Uterus (tissue), 4 donors: Measurements from ENCODE around the gene AMACR. TPM values are rescaled to one million over a fixed set of nuclear protein-coding genes. Genes with fewer than 3 reads are reported as not detected.

ENCODE experiments used
- DNase-seq, 2 donors: peaks; one replicate each; pipeline ENCODE4 v3.0.0-alpha.2; 2019 to 2020
- H3K27ac ChIP-seq, 2 donors: fragments of 200-600 bp; sonication (generic); 1 replicate in 1 of 2; 2 replicates in 1 of 2; pipeline ENCODE4 v1.5.1; 2016 to 2018
- H3K27me3 ChIP-seq, 2 donors: fragments of 200-600 bp; sonication (generic); one replicate each; pipeline ENCODE4 v1.5.1; 2018 to 2019; ENCODE audit warnings: control low read depth in 1 of 2
- H3K36me3 ChIP-seq, 2 donors: fragments of 200-600 bp; sonication (generic); one replicate each; pipeline ENCODE4 v1.5.1; 2019; ENCODE audit warnings: control low read depth in 1 of 2
- H3K4me1 ChIP-seq, 2 donors: fragments of 200-600 bp; sonication (generic); one replicate each; pipeline ENCODE4 v1.5.1; 2018 to 2019; ENCODE audit warnings: control low read depth in 1 of 2
- H3K4me3 ChIP-seq, 2 donors: fragments of 200-600 bp; sonication (generic); 1 replicate in 1 of 2; 2 replicates in 1 of 2; pipeline ENCODE4 v1.5.1; 2018 to 2019; ENCODE audit warnings: mild to moderate bottlenecking in 1 of 2
- H3K9me3 ChIP-seq, 2 donors: fragments of 200-600 bp; sonication (generic); one replicate each; pipeline ENCODE4 v1.5.1; 2019; ENCODE audit warnings: control low read depth in 1 of 2
- POLR2A ChIP-seq, 2 donors: fragments of 450-650 bp; IDR thresholded peaks; one replicate each; pipeline ENCODE4 v1.6.1; 2016; ENCODE audit warnings: antibody characterized with exemption in 2 of 2, mild to moderate bottlenecking in 1 of 2, moderate library complexity in 1 of 2
- intact Hi-C: fragments of 100-400 bp; cut with DNase I; formaldehyde crosslinking; loops from one replicate; pipeline ENCODE4 v1.15.1; 2023; ENCODE audit warnings: low total_unique reads
- total RNA-seq, 4 donors: library from RNA; depleted of rRNA in 3 of 4; stranded (reverse); fragments of >200 nt in 3 of 4; gene quantifications; one replicate each; pipeline versions ENCODE4 v1.1.0 to v1.2.4, GENCODE V29; 2014 to 2023
- TF ChIP-seq, protein P1 (sequence below), 4 experiments: fragments of 200-600 bp in 2 of 4; fragments of 450-650 bp in 2 of 4; sonication (generic) in 2 of 4; IDR thresholded peaks; one replicate each; pipeline ENCODE4 v1.5.1; 2016 to 2019; ENCODE audit warnings: antibody characterized with exemption in 4 of 4, mild to moderate bottlenecking in 2 of 4, moderate library complexity in 1 of 4
- donor health status: DM: yes; HTN: yes; CAD: no.

AMACR gene
- total RNA-seq, 4 donors from 2014 or later = 7.9 to 14.9 (median 9.0) TPM

DNA sequence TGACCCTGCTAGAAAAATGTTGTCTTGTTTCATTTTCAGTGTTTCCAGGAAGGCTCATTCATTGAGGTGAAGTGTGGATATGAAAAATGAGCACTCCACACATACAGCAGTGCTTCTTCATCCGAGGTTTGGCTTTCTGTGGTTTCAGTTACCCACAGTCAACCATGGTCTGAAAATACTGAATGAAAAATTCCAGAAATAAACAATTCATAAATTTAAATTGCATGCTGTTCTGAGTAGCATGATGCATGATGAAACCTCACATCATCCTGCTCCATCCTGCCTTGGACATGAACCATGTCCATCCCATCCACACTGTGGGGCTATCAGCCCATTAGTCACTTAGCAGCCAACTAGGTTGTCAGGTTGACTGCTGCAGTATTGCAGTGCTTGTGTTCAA, 13.0 kb downstream of the AMACR start:
- intact Hi-C loops = loop anchor here (10.0 kb wide), 1 partner anchor 470 kb away; no protein-coding TSS in a partner anchor
- Histone ChIP-seq H3K4me3 (no peak overlapping the region), H3K36me3 (no peaks in the 10 kb centered on the region)

DNA sequence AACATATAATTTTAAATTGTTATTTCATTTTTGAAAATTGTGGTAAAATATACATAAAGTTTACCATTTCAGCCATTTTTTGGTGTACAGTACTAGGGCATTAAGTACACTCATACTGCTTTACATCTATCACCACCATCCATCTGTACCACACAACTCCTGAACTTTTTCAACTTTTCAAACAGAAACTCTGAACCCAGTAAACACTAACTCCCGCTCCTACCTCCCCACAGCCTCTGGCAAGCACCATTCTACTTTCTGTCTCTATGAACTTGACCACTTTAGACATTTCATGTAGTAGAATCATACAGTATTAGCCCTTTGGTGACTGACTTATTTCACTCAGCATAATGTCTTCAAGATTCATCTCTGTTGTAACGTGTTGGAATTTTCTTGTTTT, 15.0 kb downstream of the AMACR start:
- no peak for TF ChIP-seq POLR2A (IDR thresholded peaks at IDR 0.05)
- TF ChIP-seq, protein P1, sequence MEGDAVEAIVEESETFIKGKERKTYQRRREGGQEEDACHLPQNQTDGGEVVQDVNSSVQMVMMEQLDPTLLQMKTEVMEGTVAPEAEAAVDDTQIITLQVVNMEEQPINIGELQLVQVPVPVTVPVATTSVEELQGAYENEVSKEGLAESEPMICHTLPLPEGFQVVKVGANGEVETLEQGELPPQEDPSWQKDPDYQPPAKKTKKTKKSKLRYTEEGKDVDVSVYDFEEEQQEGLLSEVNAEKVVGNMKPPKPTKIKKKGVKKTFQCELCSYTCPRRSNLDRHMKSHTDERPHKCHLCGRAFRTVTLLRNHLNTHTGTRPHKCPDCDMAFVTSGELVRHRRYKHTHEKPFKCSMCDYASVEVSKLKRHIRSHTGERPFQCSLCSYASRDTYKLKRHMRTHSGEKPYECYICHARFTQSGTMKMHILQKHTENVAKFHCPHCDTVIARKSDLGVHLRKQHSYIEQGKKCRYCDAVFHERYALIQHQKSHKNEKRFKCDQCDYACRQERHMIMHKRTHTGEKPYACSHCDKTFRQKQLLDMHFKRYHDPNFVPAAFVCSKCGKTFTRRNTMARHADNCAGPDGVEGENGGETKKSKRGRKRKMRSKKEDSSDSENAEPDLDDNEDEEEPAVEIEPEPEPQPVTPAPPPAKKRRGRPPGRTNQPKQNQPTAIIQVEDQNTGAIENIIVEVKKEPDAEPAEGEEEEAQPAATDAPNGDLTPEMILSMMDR (IDR thresholded peaks at IDR 0.05) = no peak
- DNase-seq = no peak

More for the DNA sequence above, 13.0 kb downstream of the AMACR start:
- H3K27ac ChIP-seq = no peak overlapping the region
- DNase-seq = no peak
- no peaks in the 10 kb centered on the region for H3K27me3 ChIP-seq
- TF ChIP-seq POLR2A (IDR thresholded peaks at IDR 0.05) = no peak
- TF ChIP-seq, protein P1 (IDR thresholded peaks at IDR 0.05) = no peak
- H3K4me1 ChIP-seq = no peaks in the 10 kb centered on the region
- no peaks in the 10 kb centered on the region for H3K9me3 ChIP-seq

DNA sequence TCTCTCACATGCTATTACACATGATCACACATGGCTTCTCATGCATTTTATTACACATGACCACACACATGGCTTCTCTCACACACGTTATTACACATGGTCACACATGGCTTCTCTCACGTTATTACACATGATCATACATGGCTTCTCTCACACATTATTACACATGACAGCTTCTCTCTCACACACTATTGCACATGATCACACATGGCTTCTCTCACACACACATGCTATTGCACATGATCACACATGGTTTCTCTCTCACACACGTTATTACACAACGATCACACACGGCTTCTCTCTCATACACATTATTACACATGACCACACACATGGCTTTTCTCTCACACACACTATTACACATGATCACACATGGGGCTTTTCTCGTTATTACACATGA, 22.4 kb downstream of the AMACR start:
- no peaks in the 10 kb centered on the region for H3K4me1 ChIP-seq
- intact Hi-C loops = no loop called here
- no peaks in the 10 kb centered on the region for H3K36me3 ChIP-seq
- no peak for TF ChIP-seq POLR2A (IDR thresholded peaks at IDR 0.05)
- TF ChIP-seq, protein P1 (IDR thresholded peaks at IDR 0.05) = no peak
- no peaks in the 10 kb centered on the region for H3K27me3 ChIP-seq
- no peak overlapping the region for H3K4me3 ChIP-seq
- H3K9me3 ChIP-seq = no peaks in the 10 kb centered on the region
- H3K27ac ChIP-seq = no peak overlapping the region
- no peak for DNase-seq

More for the DNA sequence above, 15.0 kb downstream of the AMACR start:
- Histone ChIP-seq H3K27me3 (no peaks in the 10 kb centered on the region), H3K4me3 (no peak overlapping the region), H3K9me3 (no peaks in the 10 kb centered on the region), H3K27ac (no peak overlapping the region), H3K4me1 (no peaks in the 10 kb centered on the region), H3K36me3 (no peaks in the 10 kb centered on the region)
- intact Hi-C loops = loop anchor here (10.0 kb wide), 1 partner anchor 472 kb away; no protein-coding TSS in a partner anchor

DNA sequence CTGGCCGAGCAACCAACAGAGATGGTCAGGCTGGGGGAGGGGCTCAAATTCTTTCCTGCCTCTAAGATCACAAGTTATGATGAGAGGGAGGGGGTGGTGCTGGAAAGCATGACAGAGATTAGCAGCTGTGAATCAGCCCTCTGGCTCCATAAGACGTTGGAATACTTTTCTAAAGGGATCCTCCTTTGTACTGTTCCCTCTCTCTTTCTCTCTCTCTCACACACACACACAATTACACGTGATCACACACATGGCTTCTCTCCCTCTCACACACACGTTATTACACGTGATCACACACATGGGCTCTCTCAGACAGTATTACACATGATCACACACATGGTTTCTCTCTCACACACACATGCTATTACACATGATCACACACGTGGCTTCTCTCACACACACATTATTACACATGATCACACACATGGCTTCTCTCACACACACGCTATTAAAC, 23.2 kb downstream of the AMACR start, which contains the start of gene SLC45A2:
TSS of gene SLC45A2 (minus strand) at position 23 of the 454 bp plus-strand sequence. CDS start 110 bp downstream, outside the sequence.
- Histone ChIP-seq H3K4me3 (no peak within 1 kb of the TSS), H3K27ac (no peak within 1 kb of the TSS), H3K36me3 (no peaks in the 10 kb centered on the region), H3K4me1 (no peaks in the 10 kb centered on the region), H3K9me3 (no peaks in the 10 kb centered on the region), H3K27me3 (no peaks in the 10 kb centered on the region)
- intact Hi-C loops = no loop called here
- TF ChIP-seq, protein P1 (IDR thresholded peaks at IDR 0.05) = no peak
- TF ChIP-seq POLR2A (IDR thresholded peaks at IDR 0.05) = no peak
- no peak for DNase-seq

DNA sequence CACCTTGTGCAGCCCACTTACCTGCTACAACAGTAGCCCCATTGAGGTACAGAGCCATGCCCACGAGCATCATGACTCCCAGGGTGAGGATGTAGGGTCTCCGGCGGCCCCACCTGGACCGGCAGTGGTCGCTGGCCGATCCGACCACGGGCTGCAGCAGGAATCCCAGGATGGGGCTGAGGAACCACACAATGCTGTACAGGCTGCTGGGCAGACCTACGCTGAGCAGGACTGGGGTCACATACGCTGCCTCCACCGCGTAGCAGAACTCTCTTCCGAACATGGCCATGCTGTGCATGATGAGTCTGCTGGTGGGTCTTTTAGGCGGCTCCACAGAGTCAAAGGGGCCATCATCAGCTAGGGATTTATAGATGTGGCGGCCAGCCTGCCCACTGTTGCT, 23.7 kb downstream of the AMACR start:
- Histone ChIP-seq H3K4me1 (no peaks in the 10 kb centered on the region), H3K27me3 (no peaks in the 10 kb centered on the region), H3K4me3 (no peak overlapping the region), H3K27ac (no peak overlapping the region), H3K36me3 (no peaks in the 10 kb centered on the region), H3K9me3 (no peaks in the 10 kb centered on the region)
- DNase-seq = no peak
- TF ChIP-seq, protein P1 (IDR thresholded peaks at IDR 0.05) = no peak
- TF ChIP-seq POLR2A (IDR thresholded peaks at IDR 0.05) = no peak
- intact Hi-C loops = no loop called here
